ENCODE measurements around the gene DYNC1LI1. TPM values are rescaled to one million over a fixed set of nuclear protein-coding genes. Genes with fewer than 3 reads are reported as not detected.

The DYNC1LI1 gene
- total RNA-seq, 4 donors from 2014 or later, result 44.2 to 51.0 (median 47.9) TPM

GRCh38 chr3:32498992-32499391 is 71.7 kb downstream of the DYNC1LI1 start:
- no peaks in the 10 kb centered on the region for H3K9me3 ChIP-seq
- ATAC-seq (no peak), DNase-seq (no peak)
- no peak overlapping the region for H3K4me3 ChIP-seq
- intact Hi-C loops (cut with DNase I; ENCODE audit: low total_unique reads) (no loop called here), in situ Hi-C loops (cut with MboI; ENCODE audit: low sequenced_read_pairs in 4 of 4) (no loop called here)
- no peaks in the 10 kb centered on the region for H3K27me3 ChIP-seq
- TF ChIP-seq CTCF (IDR thresholded peaks at IDR 0.05 in 4 of 5, conservative IDR thresholded peaks at IDR 0.05 in 1 of 5), result no peak
- no peak for TF ChIP-seq POLR2A (IDR thresholded peaks at IDR 0.05)
- H3K4me1 ChIP-seq, result peaks cover 16 to 17% of the 10 kb centered on the region in 2 donors
- no peaks in the 10 kb centered on the region for H3K36me3 ChIP-seq
- no peak overlapping the region for H3K27ac ChIP-seq

GRCh38 chr3:32498252-32498651 is 72.4 kb downstream of the DYNC1LI1 start:
- DNase-seq, result no peak
- no peak for ATAC-seq
- no peak overlapping the region for H3K27ac ChIP-seq
- intact Hi-C loops (cut with DNase I; ENCODE audit: low total_unique reads), result no loop called here
- H3K27me3 ChIP-seq, result no peaks in the 10 kb centered on the region
- H3K9me3 ChIP-seq, result no peaks in the 10 kb centered on the region
- no peak overlapping the region for H3K4me3 ChIP-seq
- H3K36me3 ChIP-seq, result no peaks in the 10 kb centered on the region
- TF ChIP-seq CTCF (IDR thresholded peaks at IDR 0.05 in 4 of 5, conservative IDR thresholded peaks at IDR 0.05 in 1 of 5) (no peak), POLR2A (IDR thresholded peaks at IDR 0.05) (no peak)
- in situ Hi-C loops (cut with MboI; ENCODE audit: low sequenced_read_pairs in 4 of 4), result no loop called here
- H3K4me1 ChIP-seq, result peaks cover 16 to 17% of the 10 kb centered on the region in 2 donors

- in situ Hi-C loops (cut with MboI; ENCODE audit: low sequenced_read_pairs in 4 of 4), result no loop called here
- H3K27me3 ChIP-seq, result no peaks in the 10 kb centered on the region
- H3K9me3 ChIP-seq, result no peaks in the 10 kb centered on the region
- no peak overlapping the region for H3K27ac ChIP-seq
- no peak for TF ChIP-seq POLR2A (IDR thresholded peaks at IDR 0.05)
- no peak for TF ChIP-seq CTCF (IDR thresholded peaks at IDR 0.05 in 4 of 5, conservative IDR thresholded peaks at IDR 0.05 in 1 of 5)
- intact Hi-C loops (cut with DNase I; ENCODE audit: low total_unique reads), result no loop called here
- ATAC-seq (no peak), DNase-seq (no peak)
- H3K36me3 ChIP-seq, result no peaks in the 10 kb centered on the region
- H3K4me3 ChIP-seq, result no peak overlapping the region
- peaks cover 2 to 7% of the 10 kb centered on the region in 2 donors for H3K4me1 ChIP-seq
Observed at GRCh38 chr3:32495609-32496008, 75.0 kb downstream of the DYNC1LI1 start.

GRCh38 chr3:32495085-32495484 is 75.6 kb downstream of the DYNC1LI1 start:
- Histone ChIP-seq H3K4me3 (no peak overlapping the region), H3K9me3 (no peaks in the 10 kb centered on the region), H3K4me1 (peaks cover 2 to 7% of the 10 kb centered on the region in 2 donors), H3K27ac (no peak overlapping the region), H3K27me3 (no peaks in the 10 kb centered on the region), H3K36me3 (no peaks in the 10 kb centered on the region)
- intact Hi-C loops (cut with DNase I; ENCODE audit: low total_unique reads) (no loop called here), in situ Hi-C loops (cut with MboI; ENCODE audit: low sequenced_read_pairs in 4 of 4) (no loop called here)
- TF ChIP-seq CTCF (IDR thresholded peaks at IDR 0.05 in 4 of 5, conservative IDR thresholded peaks at IDR 0.05 in 1 of 5) (no peak), POLR2A (IDR thresholded peaks at IDR 0.05) (no peak)
- ATAC-seq (no peak), DNase-seq (no peak)

Measured in gastrocnemius medialis (tissue), 4 donors.